ENCODE results near the gene CADPS. TPM values are rescaled to one million over a fixed set of nuclear protein-coding genes. Genes with fewer than 3 reads are reported as not detected.

Gene CADPS
- total RNA-seq, 1 experiment from 2014 or later = not detected

GRCh38 chr3:62569609-62570008 is 305.6 kb downstream of the CADPS start:
- no peak for DNase-seq (ENCODE audit: low spot score)
- peaks cover 6% of the 10 kb centered on the region for H3K27me3 ChIP-seq (replicated peaks; ENCODE audit: insufficient read depth, low read depth, low read length, poor library complexity)
- no peak overlapping the region for H3K4me3 ChIP-seq (ENCODE audit: low read depth, low read length, poor library complexity, severe bottlenecking)
- no peaks in the 10 kb centered on the region for H3K36me3 ChIP-seq (ENCODE audit: insufficient read depth, low read length, poor library complexity, severe bottlenecking)
- ChIA-PET POLR2A (ENCODE audit: low non-redundant PET) (no interaction called here), CTCF (no interaction called here)
- intact Hi-C loops (cut with micrococcal nuclease; ENCODE audit: unreplicated experiment) = no loop called here
- BruUV-seq (replicated peaks) = no TSS peak
- H3K9me3 ChIP-seq (ENCODE audit: low read depth, low read length, poor library complexity, severe bottlenecking) = no peaks in the 10 kb centered on the region
- no peak for TF ChIP-seq EZH2 (IDR thresholded peaks at IDR 0.05; ENCODE audit: borderline replicate concordance, low read depth, low read length, poor library complexity, severe bottlenecking)
- TF ChIP-seq, protein P1, sequence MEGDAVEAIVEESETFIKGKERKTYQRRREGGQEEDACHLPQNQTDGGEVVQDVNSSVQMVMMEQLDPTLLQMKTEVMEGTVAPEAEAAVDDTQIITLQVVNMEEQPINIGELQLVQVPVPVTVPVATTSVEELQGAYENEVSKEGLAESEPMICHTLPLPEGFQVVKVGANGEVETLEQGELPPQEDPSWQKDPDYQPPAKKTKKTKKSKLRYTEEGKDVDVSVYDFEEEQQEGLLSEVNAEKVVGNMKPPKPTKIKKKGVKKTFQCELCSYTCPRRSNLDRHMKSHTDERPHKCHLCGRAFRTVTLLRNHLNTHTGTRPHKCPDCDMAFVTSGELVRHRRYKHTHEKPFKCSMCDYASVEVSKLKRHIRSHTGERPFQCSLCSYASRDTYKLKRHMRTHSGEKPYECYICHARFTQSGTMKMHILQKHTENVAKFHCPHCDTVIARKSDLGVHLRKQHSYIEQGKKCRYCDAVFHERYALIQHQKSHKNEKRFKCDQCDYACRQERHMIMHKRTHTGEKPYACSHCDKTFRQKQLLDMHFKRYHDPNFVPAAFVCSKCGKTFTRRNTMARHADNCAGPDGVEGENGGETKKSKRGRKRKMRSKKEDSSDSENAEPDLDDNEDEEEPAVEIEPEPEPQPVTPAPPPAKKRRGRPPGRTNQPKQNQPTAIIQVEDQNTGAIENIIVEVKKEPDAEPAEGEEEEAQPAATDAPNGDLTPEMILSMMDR (conservative IDR thresholded peaks at IDR 0.05; ENCODE audit: low read depth, low read length) = no peak
- H3K4me1 ChIP-seq (ENCODE audit: insufficient read depth, low read length, poor library complexity, severe bottlenecking) = no peaks in the 10 kb centered on the region
- no peak overlapping the region for H3K27ac ChIP-seq (ENCODE audit: low read depth, low read length, poor library complexity, severe bottlenecking)

GRCh38 chr3:62567097-62568021 is 307.9 kb downstream of the CADPS start:
- intact Hi-C loops (cut with micrococcal nuclease; ENCODE audit: unreplicated experiment) = no loop called here
- DNase-seq (ENCODE audit: low spot score) = no peak
- CTCF ChIA-PET = no interaction called here
- TF ChIP-seq EZH2 (IDR thresholded peaks at IDR 0.05; ENCODE audit: borderline replicate concordance, low read depth, low read length, poor library complexity, severe bottlenecking) = no peak
- TF ChIP-seq, protein P1 (conservative IDR thresholded peaks at IDR 0.05; ENCODE audit: low read depth, low read length) = no peak
- H3K4me3 ChIP-seq (ENCODE audit: low read depth, low read length, poor library complexity, severe bottlenecking) = no peak overlapping the region
- H3K27ac ChIP-seq (ENCODE audit: low read depth, low read length, poor library complexity, severe bottlenecking) = no peak overlapping the region
- H3K9me3 ChIP-seq (ENCODE audit: low read depth, low read length, poor library complexity, severe bottlenecking) = no peaks in the 10 kb centered on the region
- H3K4me1 ChIP-seq (ENCODE audit: insufficient read depth, low read length, poor library complexity, severe bottlenecking) = no peaks in the 10 kb centered on the region
- no peaks in the 10 kb centered on the region for H3K36me3 ChIP-seq (ENCODE audit: insufficient read depth, low read length, poor library complexity, severe bottlenecking)
- POLR2A ChIA-PET (ENCODE audit: low non-redundant PET) = no interaction called here
- BruUV-seq (replicated peaks) = no TSS peak
- H3K27me3 ChIP-seq (replicated peaks; ENCODE audit: insufficient read depth, low read depth, low read length, poor library complexity) = peaks cover 6% of the 10 kb centered on the region

- Histone ChIP-seq H3K9me3 (ENCODE audit: low read depth, low read length, poor library complexity, severe bottlenecking) (no peaks in the 10 kb centered on the region), H3K4me1 (ENCODE audit: insufficient read depth, low read length, poor library complexity, severe bottlenecking) (no peaks in the 10 kb centered on the region), H3K27ac (ENCODE audit: low read depth, low read length, poor library complexity, severe bottlenecking) (no peak overlapping the region), H3K36me3 (ENCODE audit: insufficient read depth, low read length, poor library complexity, severe bottlenecking) (no peaks in the 10 kb centered on the region), H3K4me3 (ENCODE audit: low read depth, low read length, poor library complexity, severe bottlenecking) (no peak overlapping the region), H3K27me3 (replicated peaks; ENCODE audit: insufficient read depth, low read depth, low read length, poor library complexity) (peaks cover 6% of the 10 kb centered on the region)
- DNase-seq (ENCODE audit: low spot score) = no peak
- BruUV-seq (replicated peaks) = no TSS peak
- TF ChIP-seq EZH2 (IDR thresholded peaks at IDR 0.05; ENCODE audit: borderline replicate concordance, low read depth, low read length, poor library complexity, severe bottlenecking) = no peak
- TF ChIP-seq, protein P1 (conservative IDR thresholded peaks at IDR 0.05; ENCODE audit: low read depth, low read length) = no peak
- ChIA-PET POLR2A (ENCODE audit: low non-redundant PET) (no interaction called here), CTCF (no interaction called here)
- intact Hi-C loops (cut with micrococcal nuclease; ENCODE audit: unreplicated experiment) = no loop called here
Observed at GRCh38 chr3:62566022-62566557, 309.1 kb downstream of the CADPS start.

Data from A673 (cell line).